ENCODE results near the gene GAA.

DNA sequence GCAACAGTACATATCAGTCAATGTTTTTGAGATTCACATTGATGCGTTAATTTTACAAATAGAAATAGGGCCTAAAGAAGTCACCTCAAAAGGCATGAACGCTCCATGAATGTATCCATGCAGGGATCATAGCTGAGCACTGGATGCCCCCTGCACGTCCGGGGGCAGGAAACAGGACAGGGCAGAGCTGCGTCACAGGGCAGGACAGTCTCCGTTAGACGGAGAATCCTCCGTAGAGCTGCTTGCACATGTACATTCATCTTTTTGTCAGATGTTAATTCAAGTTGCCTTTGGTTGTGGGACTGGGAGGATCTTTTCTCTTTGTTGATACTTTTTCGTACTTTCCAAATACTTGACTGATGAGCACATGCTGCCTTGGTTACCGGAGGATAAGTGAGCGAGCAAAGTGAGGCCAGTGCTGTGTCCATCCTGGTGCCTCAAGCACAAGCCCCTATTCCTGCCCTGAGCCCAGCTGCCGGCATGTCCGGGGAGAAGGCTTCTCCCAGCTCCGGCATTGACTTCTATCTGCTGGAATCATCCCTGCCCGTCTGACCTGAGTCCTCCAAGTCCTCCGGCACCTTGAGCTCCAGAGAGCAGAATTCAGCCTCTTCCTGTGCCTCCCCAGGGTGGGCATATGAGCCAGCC is 15.0 kb downstream of the GAA start:
- TF ChIP-seq, protein P1, sequence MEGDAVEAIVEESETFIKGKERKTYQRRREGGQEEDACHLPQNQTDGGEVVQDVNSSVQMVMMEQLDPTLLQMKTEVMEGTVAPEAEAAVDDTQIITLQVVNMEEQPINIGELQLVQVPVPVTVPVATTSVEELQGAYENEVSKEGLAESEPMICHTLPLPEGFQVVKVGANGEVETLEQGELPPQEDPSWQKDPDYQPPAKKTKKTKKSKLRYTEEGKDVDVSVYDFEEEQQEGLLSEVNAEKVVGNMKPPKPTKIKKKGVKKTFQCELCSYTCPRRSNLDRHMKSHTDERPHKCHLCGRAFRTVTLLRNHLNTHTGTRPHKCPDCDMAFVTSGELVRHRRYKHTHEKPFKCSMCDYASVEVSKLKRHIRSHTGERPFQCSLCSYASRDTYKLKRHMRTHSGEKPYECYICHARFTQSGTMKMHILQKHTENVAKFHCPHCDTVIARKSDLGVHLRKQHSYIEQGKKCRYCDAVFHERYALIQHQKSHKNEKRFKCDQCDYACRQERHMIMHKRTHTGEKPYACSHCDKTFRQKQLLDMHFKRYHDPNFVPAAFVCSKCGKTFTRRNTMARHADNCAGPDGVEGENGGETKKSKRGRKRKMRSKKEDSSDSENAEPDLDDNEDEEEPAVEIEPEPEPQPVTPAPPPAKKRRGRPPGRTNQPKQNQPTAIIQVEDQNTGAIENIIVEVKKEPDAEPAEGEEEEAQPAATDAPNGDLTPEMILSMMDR (IDR thresholded peaks at IDR 0.05; ENCODE audit: insufficient read depth, low read depth, low read length), result no peak
- no peak for TF ChIP-seq EZH2 (IDR thresholded peaks at IDR 0.05; ENCODE audit: insufficient read depth, low read length)
